ENCODE results near the gene MRPL43. TPM values are rescaled to one million over a fixed set of nuclear protein-coding genes. Genes with fewer than 3 reads are reported as not detected.

The MRPL43 gene
- total and polyA plus RNA-seq, 2 experiments from 2014 or later = 114 to 128 TPM

DNA sequence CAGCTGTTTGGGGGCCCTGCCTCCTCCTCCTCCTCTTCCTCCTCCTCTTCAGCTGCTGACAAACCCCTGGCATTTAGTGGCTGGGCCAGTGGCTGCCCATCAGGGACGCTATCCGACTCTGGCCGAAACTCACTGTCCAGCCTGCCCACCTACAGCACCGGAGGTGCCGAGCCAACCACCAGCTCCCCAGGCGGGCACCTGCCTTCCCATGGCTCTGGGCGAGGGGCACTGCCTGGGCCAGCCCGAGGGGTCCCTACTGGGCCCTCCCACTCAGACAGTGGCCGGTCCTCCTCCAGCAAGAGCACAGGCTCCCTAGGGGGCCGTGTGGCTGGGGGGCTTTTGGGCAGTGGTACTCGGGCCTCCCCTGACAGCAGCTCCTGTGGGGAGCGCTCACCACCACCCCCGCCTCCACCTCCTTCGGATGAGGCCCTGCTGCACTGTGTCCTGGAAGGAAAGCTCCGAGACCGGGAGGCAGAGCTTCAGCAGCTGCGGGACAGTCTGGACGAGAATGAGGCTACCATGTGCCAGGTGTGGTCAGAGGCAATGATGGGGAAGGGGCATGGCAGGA lies 16.4 kb upstream of the MRPL43 start:
- Histone ChIP-seq H3K4me1 (ENCODE audit: low read depth) (peaks cover 10% of the 10 kb centered on the region), H3K9me3 (ENCODE audit: low read depth) (no peaks in the 10 kb centered on the region), H3K27me3 (no peaks in the 10 kb centered on the region), H3K4me3 (no peak overlapping the region), H3K27ac (no peak overlapping the region), H3K36me3 (peaks cover 46% of the 10 kb centered on the region)
- no peak for DNase-seq (ENCODE audit: low read depth in 1 of 2, low spot score in 1 of 2)
- TF ChIP-seq CTCF (IDR thresholded peaks at IDR 0.05; ENCODE audit: low read depth, low read length) = no peak

DNA sequence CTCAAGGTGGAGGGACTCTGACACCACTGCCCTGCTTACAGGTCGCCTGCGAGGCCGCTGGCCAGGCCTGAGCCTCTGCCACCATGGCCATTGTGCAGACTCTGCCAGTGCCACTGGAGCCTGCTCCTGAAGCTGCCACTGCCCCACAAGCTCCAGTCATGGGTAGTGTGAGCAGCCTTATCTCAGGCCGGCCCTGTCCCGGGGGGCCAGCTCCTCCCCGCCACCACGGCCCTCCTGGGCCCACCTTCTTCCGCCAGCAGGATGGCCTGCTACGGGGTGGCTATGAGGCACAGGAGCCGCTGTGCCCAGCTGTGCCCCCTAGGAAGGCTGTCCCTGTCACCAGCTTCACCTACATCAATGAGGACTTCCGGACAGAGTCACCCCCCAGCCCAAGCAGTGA lies 15.2 kb upstream of the MRPL43 start:
- DNase-seq (ENCODE audit: low read depth in 1 of 2, low spot score in 1 of 2) = no peak
- H3K4me1 ChIP-seq (ENCODE audit: low read depth) = peaks cover 10% of the 10 kb centered on the region
- no peaks in the 10 kb centered on the region for H3K27me3 ChIP-seq
- H3K27ac ChIP-seq = peak overlapping the region; percentile 5
- no peak overlapping the region for H3K4me3 ChIP-seq
- TF ChIP-seq CTCF (IDR thresholded peaks at IDR 0.05; ENCODE audit: low read depth, low read length) = no peak
- H3K9me3 ChIP-seq (ENCODE audit: low read depth) = no peaks in the 10 kb centered on the region
- H3K36me3 ChIP-seq = peaks cover 45% of the 10 kb centered on the region

GRCh38 chr10:101001659-101002035 lies 14.3 kb upstream of the MRPL43 start:
- TF ChIP-seq CTCF (IDR thresholded peaks at IDR 0.05; ENCODE audit: low read depth, low read length) = no peak
- no peak for DNase-seq (ENCODE audit: low read depth in 1 of 2, low spot score in 1 of 2)
- Histone ChIP-seq H3K36me3 (peaks cover 37% of the 10 kb centered on the region), H3K9me3 (ENCODE audit: low read depth) (no peaks in the 10 kb centered on the region), H3K4me1 (ENCODE audit: low read depth) (peaks cover 10% of the 10 kb centered on the region), H3K27ac (peak overlapping the region; percentile 5), H3K4me3 (no peak overlapping the region), H3K27me3 (no peaks in the 10 kb centered on the region)

DNA sequence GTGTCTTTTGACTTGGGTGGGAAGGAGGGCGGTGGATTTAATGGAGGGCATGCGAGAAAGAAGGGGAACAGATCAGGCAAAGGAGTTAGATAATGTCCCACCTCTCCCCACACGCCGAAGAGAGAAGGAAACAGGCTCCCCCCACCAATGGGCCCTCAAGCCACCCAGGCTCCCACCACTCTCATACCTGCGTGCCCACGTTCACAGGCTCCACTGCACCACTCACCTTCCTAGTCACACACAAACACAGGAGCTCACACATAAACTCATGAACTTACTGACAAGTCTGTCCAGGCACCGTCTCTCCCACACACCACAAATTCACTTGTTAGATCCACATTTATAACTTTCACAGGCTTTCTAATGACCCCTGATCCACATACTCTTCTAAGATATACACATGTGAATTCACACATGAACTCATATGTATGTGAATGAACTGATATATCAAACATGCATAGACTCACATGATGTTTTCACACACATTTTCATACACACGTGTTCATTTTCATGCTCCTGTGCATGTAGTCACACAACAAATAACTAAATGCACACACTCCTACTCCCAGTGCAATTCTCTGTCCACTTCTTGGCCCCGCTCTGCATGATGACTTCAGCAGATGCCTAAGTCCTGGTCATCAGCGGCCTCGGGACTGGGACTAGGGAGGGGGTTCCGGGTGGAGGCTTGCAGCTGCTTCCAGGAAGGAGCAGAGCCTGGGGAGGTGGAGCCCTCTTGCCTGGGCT lies 13.8 kb upstream of the MRPL43 start:
- DNase-seq (ENCODE audit: low read depth in 1 of 2, low spot score in 1 of 2) = peak; percentile 21 to 92
- peaks cover 31% of the 10 kb centered on the region for H3K36me3 ChIP-seq
- H3K4me1 ChIP-seq (ENCODE audit: low read depth) = peaks cover 14% of the 10 kb centered on the region
- peak overlapping the region; percentile 99 for H3K27ac ChIP-seq
- no peak for TF ChIP-seq CTCF (IDR thresholded peaks at IDR 0.05; ENCODE audit: low read depth, low read length)
- no peaks in the 10 kb centered on the region for H3K9me3 ChIP-seq (ENCODE audit: low read depth)
- no peaks in the 10 kb centered on the region for H3K27me3 ChIP-seq
- peak overlapping the region; percentile 73 for H3K4me3 ChIP-seq

- Histone ChIP-seq H3K4me3 (peak overlapping the region; percentile 73), H3K9me3 (ENCODE audit: low read depth) (no peaks in the 10 kb centered on the region), H3K27me3 (no peaks in the 10 kb centered on the region), H3K27ac (peak overlapping the region; percentile 99), H3K36me3 (peaks cover 23% of the 10 kb centered on the region), H3K4me1 (ENCODE audit: low read depth) (peaks cover 14% of the 10 kb centered on the region)
- TF ChIP-seq CTCF (IDR thresholded peaks at IDR 0.05; ENCODE audit: low read depth, low read length) = no peak
- DNase-seq (ENCODE audit: low read depth in 1 of 2, low spot score in 1 of 2) = peak in 1 of 2 donors; percentile 55
These were observed 13.0 kb upstream of the MRPL43 start for GRCh38 chr10:101000127-101000914.

All from cardiac muscle cell (in vitro differentiated cells and primary cell).